ENCODE data around the gene CUX1.
"Not testable (repeated sequence)": the region's sequence is repeated elsewhere in the genome, so short reads cannot be mapped to it uniquely, and the experiment has no call there.

The CUX1 gene

GRCh38 chr7:101828301-101829020 lies 11.0 kb downstream of the CUX1 start:
- no peak for DNase-seq

- DNase-seq, result no peak
Observed at GRCh38 chr7:101829374-101829773, 11.9 kb downstream of the CUX1 start.

GRCh38 chr7:101829821-101830220 lies 12.4 kb downstream of the CUX1 start:
- DNase-seq, result no peak

GRCh38 chr7:101831396-101831795 lies 14.0 kb downstream of the CUX1 start:
- DNase-seq, result not testable (repeated sequence)

- DNase-seq, result no peak
Observed at GRCh38 chr7:101832205-101832631, 14.8 kb downstream of the CUX1 start.

- DNase-seq, result no peak
Observed at GRCh38 chr7:101832685-101833375, 15.4 kb downstream of the CUX1 start.

GRCh38 chr7:101833799-101834198 lies 16.4 kb downstream of the CUX1 start:
- DNase-seq, result no peak

- DNase-seq, result no peak
Observed at GRCh38 chr7:101835136-101835535, 17.7 kb downstream of the CUX1 start.

GRCh38 chr7:101837433-101837832 lies 20.0 kb downstream of the CUX1 start:
- DNase-seq, result not testable (repeated sequence)

- no peak for DNase-seq
Observed at GRCh38 chr7:101838837-101839483, 21.5 kb downstream of the CUX1 start.

- DNase-seq, result no peak
Observed at GRCh38 chr7:101841328-101841727, 23.9 kb downstream of the CUX1 start.

- DNase-seq, result no peak
Observed at GRCh38 chr7:101843293-101844271, 26.2 kb downstream of the CUX1 start.

GRCh38 chr7:101845974-101846373 lies 28.5 kb downstream of the CUX1 start:
- DNase-seq, result no peak

- no peak for DNase-seq
Observed at GRCh38 chr7:101846800-101847538, 29.5 kb downstream of the CUX1 start.

GRCh38 chr7:101848208-101848951 lies 31.0 kb downstream of the CUX1 start:
- DNase-seq, result no peak

- not testable (repeated sequence) for DNase-seq
Observed at GRCh38 chr7:101849314-101849713, 31.9 kb downstream of the CUX1 start.

- DNase-seq, result not testable (repeated sequence)
Observed at GRCh38 chr7:101852364-101852763, 34.9 kb downstream of the CUX1 start.

GRCh38 chr7:101853684-101854083 lies 36.3 kb downstream of the CUX1 start:
- no peak for DNase-seq

GRCh38 chr7:101854084-101854865 lies 36.8 kb downstream of the CUX1 start:
- no peak for DNase-seq
